Fibroblast of peridontal ligament (primary cell): ENCODE measurements around the gene SETBP1.

Experiments
- DNase-seq: peaks from one replicate; pipeline ENCODE4 v3.0.0-alpha.2; 2010; ENCODE audit errors: extremely low read depth

SETBP1 gene

GRCh38 chr18:44937960-44938719 is 257.5 kb downstream of the SETBP1 start:
- no peak for DNase-seq

GRCh38 chr18:44938720-44939665 is 258.3 kb downstream of the SETBP1 start:
- no peak for DNase-seq

- no peak for DNase-seq
Measured at GRCh38 chr18:44941516-44941915, 260.8 kb downstream of the SETBP1 start.

GRCh38 chr18:44942073-44942472 is 261.4 kb downstream of the SETBP1 start:
- no peak for DNase-seq

- peak; percentile 43 for DNase-seq
Measured at GRCh38 chr18:44943311-44943881, 262.7 kb downstream of the SETBP1 start.

GRCh38 chr18:44944461-44944860 is 263.8 kb downstream of the SETBP1 start:
- peak; percentile 24 for DNase-seq

- DNase-seq: no peak
Measured at GRCh38 chr18:44945888-44946401, 265.3 kb downstream of the SETBP1 start.

GRCh38 chr18:44946529-44947113 is 265.9 kb downstream of the SETBP1 start:
- no peak for DNase-seq

- DNase-seq: no peak
Measured at GRCh38 chr18:44949967-44950366, 269.3 kb downstream of the SETBP1 start.

GRCh38 chr18:44950685-44951195 is 270.1 kb downstream of the SETBP1 start:
- DNase-seq: no peak

GRCh38 chr18:44951748-44952147 is 271.1 kb downstream of the SETBP1 start:
- no peak for DNase-seq

- no peak for DNase-seq
Measured at GRCh38 chr18:44954257-44954656, 273.6 kb downstream of the SETBP1 start.

GRCh38 chr18:44955825-44956224 is 275.1 kb downstream of the SETBP1 start:
- DNase-seq: no peak

- no peak for DNase-seq
Measured at GRCh38 chr18:44957025-44957424, 276.3 kb downstream of the SETBP1 start.

- no peak for DNase-seq
Measured at GRCh38 chr18:44957461-44957860, 276.8 kb downstream of the SETBP1 start.

GRCh38 chr18:44958040-44958439 is 277.4 kb downstream of the SETBP1 start:
- DNase-seq: no peak

- DNase-seq: no peak
Measured at GRCh38 chr18:44958455-44958854, 277.8 kb downstream of the SETBP1 start.

- DNase-seq: no peak
Measured at GRCh38 chr18:44959013-44959412, 278.3 kb downstream of the SETBP1 start.

GRCh38 chr18:44960580-44960979 is 279.9 kb downstream of the SETBP1 start:
- no peak for DNase-seq

- no peak for DNase-seq
Measured at GRCh38 chr18:44961288-44961995, 280.8 kb downstream of the SETBP1 start.

GRCh38 chr18:44967599-44967998 is 286.9 kb downstream of the SETBP1 start:
- no peak for DNase-seq
